ENCODE measurements around the gene MCTP2.

DNA sequence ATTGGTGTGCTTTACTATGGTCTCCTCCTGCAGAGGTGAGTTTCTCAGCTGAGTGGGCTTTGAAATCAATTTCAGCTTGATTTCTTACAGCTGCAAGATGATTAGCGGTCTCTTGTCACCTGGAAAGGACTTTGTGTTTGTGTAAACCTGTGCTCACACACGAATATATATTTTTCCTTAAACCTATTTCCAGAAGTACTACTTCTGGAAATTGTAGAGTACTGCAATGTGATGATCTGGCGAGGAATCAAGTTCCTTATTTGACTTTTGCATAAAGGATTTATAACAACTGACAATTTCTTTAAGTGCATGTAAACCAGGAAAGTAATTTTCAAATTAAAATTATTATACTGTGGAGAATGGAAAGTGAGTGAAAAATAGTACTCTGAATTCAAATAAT is 2.1 kb downstream of the MCTP2 start:
- no peak for TF ChIP-seq ZNF274 (IDR thresholded peaks at IDR 0.05; ENCODE audit: low read depth, low read length)
- no peak for TF ChIP-seq YY1 (IDR thresholded peaks at IDR 0.05; ENCODE audit: insufficient read depth, insufficient read length)
